ENCODE measurements around the gene TPCN2. TPM values are rescaled to one million over a fixed set of nuclear protein-coding genes. Genes with fewer than 3 reads are reported as not detected.

Gene TPCN2
- total RNA-seq, 1 donor from 2014 or later, result 4.5 TPM

DNA sequence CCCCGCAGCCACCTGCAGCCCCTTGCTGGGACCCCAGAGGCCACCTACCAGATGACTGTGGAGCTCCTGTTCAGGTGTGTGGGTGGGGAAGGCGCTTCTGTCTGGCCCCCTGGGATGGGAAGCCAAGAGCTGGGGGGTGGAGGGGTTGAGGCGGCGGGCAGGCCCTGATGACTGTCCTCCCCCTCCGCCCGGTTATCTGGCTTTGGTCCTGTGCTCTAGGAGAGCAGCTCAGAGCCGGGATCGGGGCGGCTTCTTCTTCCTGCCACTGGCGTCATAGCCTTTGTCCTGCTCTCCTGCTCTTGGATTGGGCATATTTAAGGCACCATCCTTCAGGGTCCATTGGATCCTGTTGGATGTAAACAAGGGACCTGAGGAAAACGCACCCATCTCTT, 38.4 kb downstream of the TPCN2 start:
- FAIRE-seq, result no peak
- H3K4me3 ChIP-seq (ENCODE audit: low read depth, low read length), result no peak overlapping the region
- no peaks in the 10 kb centered on the region for H3K27me3 ChIP-seq (ENCODE audit: control insufficient read depth, insufficient read depth, low read length)
- TF ChIP-seq CTCF (IDR thresholded peaks at IDR 0.05; ENCODE audit: insufficient read depth, low read length, severe bottlenecking), result no peak
- peaks cover 4% of the 10 kb centered on the region for H3K36me3 ChIP-seq (ENCODE audit: control insufficient read depth, insufficient read depth, low read length)
- DNase-seq (ENCODE audit: low read depth), result no peak

- no peak overlapping the region for H3K4me3 ChIP-seq (ENCODE audit: low read depth, low read length)
These were observed 39.1 kb downstream of the TPCN2 start for GRCh38 chr11:69087811-69088210.

DNA sequence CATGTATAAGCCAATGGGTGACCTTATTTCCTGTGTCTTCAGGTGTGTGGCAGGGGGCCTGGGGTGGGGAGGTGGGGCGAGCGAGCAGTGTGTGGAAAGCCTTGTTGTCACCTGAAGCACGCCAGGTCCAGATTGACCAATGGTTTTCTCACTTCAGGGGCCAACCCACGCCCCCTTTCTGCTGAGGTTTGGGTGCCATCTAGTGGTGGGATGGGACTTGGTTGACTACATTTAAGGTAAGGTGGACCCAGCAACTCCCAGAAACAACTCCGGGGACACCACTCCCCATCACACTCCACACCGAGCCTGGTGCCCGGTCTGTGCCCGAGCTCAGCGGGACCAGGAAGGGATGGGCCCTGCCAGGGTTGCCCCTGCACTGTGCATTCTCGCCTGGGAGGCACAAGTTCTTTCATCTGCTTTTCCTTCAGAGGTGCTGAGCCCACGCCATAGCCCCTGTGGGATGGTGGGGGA, 40.0 kb downstream of the TPCN2 start:
- H3K36me3 ChIP-seq (ENCODE audit: control insufficient read depth, insufficient read depth, low read length), result peaks cover 4% of the 10 kb centered on the region
- no peaks in the 10 kb centered on the region for H3K27me3 ChIP-seq (ENCODE audit: control insufficient read depth, insufficient read depth, low read length)
- TF ChIP-seq CTCF (IDR thresholded peaks at IDR 0.05; ENCODE audit: insufficient read depth, low read length, severe bottlenecking), result peak; percentile 81
- H3K4me3 ChIP-seq (ENCODE audit: low read depth, low read length), result no peak overlapping the region
- peak; percentile 67 for DNase-seq (ENCODE audit: low read depth)
- FAIRE-seq, result peak; percentile 13

More at GRCh38 chr11:69087811-69088210, 39.1 kb downstream of the TPCN2 start:
- DNase-seq (ENCODE audit: low read depth), result no peak
- no peaks in the 10 kb centered on the region for H3K27me3 ChIP-seq (ENCODE audit: control insufficient read depth, insufficient read depth, low read length)
- no peak for FAIRE-seq
- no peak for TF ChIP-seq CTCF (IDR thresholded peaks at IDR 0.05; ENCODE audit: insufficient read depth, low read length, severe bottlenecking)
- H3K36me3 ChIP-seq (ENCODE audit: control insufficient read depth, insufficient read depth, low read length), result peaks cover 4% of the 10 kb centered on the region

DNA sequence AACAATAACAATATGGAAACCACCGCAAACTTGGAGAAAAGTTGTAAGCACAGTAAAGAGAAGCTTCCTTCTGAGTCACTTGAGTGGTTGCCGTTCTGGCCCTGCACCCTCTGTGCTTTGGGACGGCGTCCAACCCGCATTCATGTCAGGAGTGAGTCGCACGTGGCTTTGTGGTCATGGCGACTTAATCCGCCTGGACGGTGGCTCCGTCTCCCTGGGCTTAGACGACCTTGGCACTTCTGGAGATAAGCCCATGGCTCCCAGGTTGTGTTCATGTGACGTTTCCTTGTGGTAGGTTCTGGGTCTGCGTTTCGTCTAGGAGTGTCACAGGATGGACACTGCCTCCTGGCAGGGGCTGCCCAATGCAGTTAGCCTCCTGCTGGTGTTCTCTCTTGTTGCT, 40.5 kb downstream of the TPCN2 start:
- H3K36me3 ChIP-seq (ENCODE audit: control insufficient read depth, insufficient read depth, low read length), result peaks cover 4% of the 10 kb centered on the region
- no peaks in the 10 kb centered on the region for H3K27me3 ChIP-seq (ENCODE audit: control insufficient read depth, insufficient read depth, low read length)
- TF ChIP-seq CTCF (IDR thresholded peaks at IDR 0.05; ENCODE audit: insufficient read depth, low read length, severe bottlenecking), result no peak
- DNase-seq (ENCODE audit: low read depth), result peak; percentile 36
- H3K4me3 ChIP-seq (ENCODE audit: low read depth, low read length), result no peak overlapping the region
- peak; percentile 94 for FAIRE-seq

- FAIRE-seq, result no peak
- no peak for TF ChIP-seq CTCF (IDR thresholded peaks at IDR 0.05; ENCODE audit: insufficient read depth, low read length, severe bottlenecking)
These were observed 43.0 kb downstream of the TPCN2 start for GRCh38 chr11:69091638-69092165.

DNA sequence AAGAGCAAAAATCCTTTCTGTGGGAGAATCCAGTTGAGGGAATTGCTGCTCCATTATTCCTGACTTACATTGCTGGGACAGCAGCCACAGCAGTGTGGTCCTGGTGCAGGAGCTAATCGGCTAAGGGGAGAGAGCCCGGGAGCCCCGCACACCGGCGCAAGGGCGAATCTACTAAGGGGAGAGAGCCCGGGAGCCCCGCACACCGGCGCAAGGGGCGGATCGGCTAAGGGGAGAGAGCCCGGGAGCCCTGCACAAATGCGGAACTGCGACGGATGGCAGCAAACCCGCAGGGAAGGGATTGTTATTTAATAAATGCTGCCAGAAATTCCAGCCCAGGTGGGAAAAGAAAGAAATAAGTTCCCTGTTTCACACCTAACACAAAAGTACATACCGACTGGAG, 43.5 kb downstream of the TPCN2 start:
- Histone ChIP-seq H3K27me3 (ENCODE audit: control insufficient read depth, insufficient read depth, low read length) (no peaks in the 10 kb centered on the region), H3K36me3 (ENCODE audit: control insufficient read depth, insufficient read depth, low read length) (peaks cover 2% of the 10 kb centered on the region), H3K4me3 (ENCODE audit: low read depth, low read length) (no peak overlapping the region)
- DNase-seq (ENCODE audit: low read depth) (no peak), FAIRE-seq (peak; percentile 13)
- TF ChIP-seq CTCF (IDR thresholded peaks at IDR 0.05; ENCODE audit: insufficient read depth, low read length, severe bottlenecking), result no peak

More at GRCh38 chr11:69091638-69092165, 43.0 kb downstream of the TPCN2 start:
- no peaks in the 10 kb centered on the region for H3K27me3 ChIP-seq (ENCODE audit: control insufficient read depth, insufficient read depth, low read length)
- H3K36me3 ChIP-seq (ENCODE audit: control insufficient read depth, insufficient read depth, low read length), result peaks cover 2% of the 10 kb centered on the region
- no peak overlapping the region for H3K4me3 ChIP-seq (ENCODE audit: low read depth, low read length)
- no peak for DNase-seq (ENCODE audit: low read depth)

Data from bronchial epithelial cell (primary cell).